ENCODE results near the gene DBN1. TPM values are rescaled to one million over a fixed set of nuclear protein-coding genes. Genes with fewer than 3 reads are reported as not detected.

Gene DBN1
- total and polyA plus RNA-seq, 2 donors (not counting 1 experiment from before 2014, with no cell fraction given): 1.4 to 1.9 TPM

GRCh38 chr5:177459819-177460628 lies 13.4 kb downstream of the DBN1 start:
- Histone ChIP-seq H3K79me2 (ENCODE audit: control insufficient read depth, insufficient read depth, low read length) (no peaks in the 10 kb centered on the region), H3K36me3 (replicated peaks in 1 of 2; ENCODE audit: control extremely low read depth in 1 of 2, control insufficient read depth in 1 of 2, extremely low read depth in 1 of 2, insufficient read depth in 2 of 2, low read length in 1 of 2) (no peaks in the 10 kb centered on the region), H3K4me2 (replicated peaks; ENCODE audit: low read depth, low read length, poor library complexity, severe bottlenecking) (no peak overlapping the region), H2AFZ (ENCODE audit: insufficient read depth, low read depth, low read length, poor library complexity, severe bottlenecking) (no peak overlapping the region), H3K4me3 (ENCODE audit: control extremely low read depth in 1 of 5, extremely low read depth in 1 of 5, insufficient read depth in 1 of 5, low read depth in 2 of 5, low read length in 4 of 5) (no peak overlapping the region), H3K27me3 (replicated peaks in 1 of 4; ENCODE audit: control extremely low read depth in 1 of 4, control insufficient read depth in 3 of 4, insufficient read depth in 4 of 4, low read length in 3 of 4) (no peaks in the 10 kb centered on the region), H4K20me1 (ENCODE audit: control insufficient read depth, insufficient read depth, low read length, poor library complexity, severe bottlenecking) (peaks cover 13% of the 10 kb centered on the region), H3K9ac (ENCODE audit: low read length) (no peak overlapping the region), H3K27ac (ENCODE audit: low read length in 2 of 2) (no peak overlapping the region), H3K4me1 (ENCODE audit: control insufficient read depth in 2 of 2, insufficient read depth in 2 of 2, low read length in 2 of 2) (peaks cover 3 to 13% of the 10 kb centered on the region in 2 donors), H3K9me3 (ENCODE audit: control extremely low read depth in 1 of 3, control insufficient read depth in 2 of 3, insufficient read depth in 1 of 3, low read length in 2 of 3) (peaks cover 0 to 4% (median 0%) of the 10 kb centered on the region in 3 donors)
- DNase-seq: no peak
- intact Hi-C loops (cut with micrococcal nuclease): no loop called here
- no peaks in the 10 kb centered on the region for H3K9me3 Mint-ChIP-seq (ENCODE audit: insufficient read depth)
- POLR2A ChIA-PET: no interaction called here
- no peak for ATAC-seq (ENCODE audit: low read depth)
- TF ChIP-seq CTCF (IDR thresholded peaks at IDR 0.05) (no peak), EZH2 (IDR thresholded peaks at IDR 0.05; ENCODE audit: borderline replicate concordance, insufficient read depth, low read depth, low read length, poor library complexity, severe bottlenecking) (no peak)
- no peak overlapping the region for H3K27ac Mint-ChIP-seq
- no peak overlapping the region for H3K4me3 Mint-ChIP-seq
- 96% methylated on average over 28 of the region's 28 CpGs for WGBS (ENCODE audit: insufficient coverage)
- CTCF ChIA-PET: interaction anchor here (0.9 to 1.9 kb wide), 3 partner anchors 56 to 70 kb away, joined by 4 to 7 read pairs (median 4); no protein-coding TSS in a partner anchor
- no peaks in the 10 kb centered on the region for H3K27me3 Mint-ChIP-seq
- peaks cover 8% of the 10 kb centered on the region for H3K4me1 Mint-ChIP-seq

- Histone ChIP-seq H2AFZ (ENCODE audit: insufficient read depth, low read depth, low read length, poor library complexity, severe bottlenecking) (no peak overlapping the region), H3K9ac (ENCODE audit: low read length) (no peak overlapping the region), H4K20me1 (ENCODE audit: control insufficient read depth, insufficient read depth, low read length, poor library complexity, severe bottlenecking) (peaks cover 13% of the 10 kb centered on the region), H3K79me2 (ENCODE audit: control insufficient read depth, insufficient read depth, low read length) (no peaks in the 10 kb centered on the region), H3K4me2 (replicated peaks; ENCODE audit: low read depth, low read length, poor library complexity, severe bottlenecking) (no peak overlapping the region), H3K36me3 (replicated peaks in 1 of 2; ENCODE audit: control extremely low read depth in 1 of 2, control insufficient read depth in 1 of 2, extremely low read depth in 1 of 2, insufficient read depth in 2 of 2, low read length in 1 of 2) (no peaks in the 10 kb centered on the region), H3K9me3 (ENCODE audit: control extremely low read depth in 1 of 3, control insufficient read depth in 2 of 3, insufficient read depth in 1 of 3, low read length in 2 of 3) (peaks cover 0 to 4% (median 0%) of the 10 kb centered on the region in 3 donors), H3K4me3 (ENCODE audit: control extremely low read depth in 1 of 5, extremely low read depth in 1 of 5, insufficient read depth in 1 of 5, low read depth in 2 of 5, low read length in 4 of 5) (no peak overlapping the region), H3K27me3 (replicated peaks in 1 of 4; ENCODE audit: control extremely low read depth in 1 of 4, control insufficient read depth in 3 of 4, insufficient read depth in 4 of 4, low read length in 3 of 4) (no peaks in the 10 kb centered on the region), H3K27ac (ENCODE audit: low read length in 2 of 2) (no peak overlapping the region), H3K4me1 (ENCODE audit: control insufficient read depth in 2 of 2, insufficient read depth in 2 of 2, low read length in 2 of 2) (peaks cover 3 to 13% of the 10 kb centered on the region in 2 donors)
- ATAC-seq (ENCODE audit: low read depth) (no peak), DNase-seq (no peak)
- H3K27ac Mint-ChIP-seq: no peak overlapping the region
- intact Hi-C loops (cut with micrococcal nuclease): no loop called here
- TF ChIP-seq EZH2 (IDR thresholded peaks at IDR 0.05; ENCODE audit: borderline replicate concordance, insufficient read depth, low read depth, low read length, poor library complexity, severe bottlenecking) (no peak), CTCF (IDR thresholded peaks at IDR 0.05) (no peak)
- ChIA-PET POLR2A (no interaction called here), CTCF (interaction anchor here (1.9 to 21.3 kb wide), 4 partner anchors 14 to 69 kb away, joined by 4 to 628 read pairs (median 124); partner anchors contain the start of genes F12, PFN3 and PRR7)
- no peaks in the 10 kb centered on the region for H3K27me3 Mint-ChIP-seq
- 96% methylated on average over 9 of the region's 11 CpGs for WGBS (ENCODE audit: insufficient coverage)
- peaks cover 8% of the 10 kb centered on the region for H3K4me1 Mint-ChIP-seq
- H3K9me3 Mint-ChIP-seq (ENCODE audit: insufficient read depth): no peaks in the 10 kb centered on the region
- H3K4me3 Mint-ChIP-seq: no peak overlapping the region
These were observed 14.1 kb downstream of the DBN1 start for GRCh38 chr5:177459357-177459756.

All from B cell (primary cell).